ENCODE results near the gene UPF3A.
"Not testable (repeated sequence)": the region's sequence is repeated elsewhere in the genome, so short reads cannot be mapped to it uniquely, and the experiment has no call there.

DNA sequence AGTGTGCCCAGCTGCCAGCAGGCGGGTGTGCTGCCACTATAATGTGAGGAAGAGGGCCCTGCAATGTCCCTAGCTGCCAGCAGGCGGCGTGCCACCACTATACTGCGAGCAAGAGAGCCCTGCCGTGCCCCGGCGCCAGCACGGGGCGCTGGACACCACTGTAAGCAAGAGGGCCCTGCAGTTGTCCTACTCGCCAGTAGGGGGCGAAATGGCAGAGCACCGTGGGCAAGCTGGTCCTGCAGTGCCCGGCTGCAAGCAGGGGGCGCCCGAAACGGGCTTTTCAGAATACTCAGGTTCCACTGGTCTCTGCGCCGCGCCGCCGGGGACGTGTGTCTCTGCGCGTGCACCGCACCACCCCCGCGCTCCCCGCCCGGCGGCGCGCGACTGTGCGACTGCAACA lies 71.4 kb downstream of the UPF3A start:
- TF ChIP-seq, protein P1, sequence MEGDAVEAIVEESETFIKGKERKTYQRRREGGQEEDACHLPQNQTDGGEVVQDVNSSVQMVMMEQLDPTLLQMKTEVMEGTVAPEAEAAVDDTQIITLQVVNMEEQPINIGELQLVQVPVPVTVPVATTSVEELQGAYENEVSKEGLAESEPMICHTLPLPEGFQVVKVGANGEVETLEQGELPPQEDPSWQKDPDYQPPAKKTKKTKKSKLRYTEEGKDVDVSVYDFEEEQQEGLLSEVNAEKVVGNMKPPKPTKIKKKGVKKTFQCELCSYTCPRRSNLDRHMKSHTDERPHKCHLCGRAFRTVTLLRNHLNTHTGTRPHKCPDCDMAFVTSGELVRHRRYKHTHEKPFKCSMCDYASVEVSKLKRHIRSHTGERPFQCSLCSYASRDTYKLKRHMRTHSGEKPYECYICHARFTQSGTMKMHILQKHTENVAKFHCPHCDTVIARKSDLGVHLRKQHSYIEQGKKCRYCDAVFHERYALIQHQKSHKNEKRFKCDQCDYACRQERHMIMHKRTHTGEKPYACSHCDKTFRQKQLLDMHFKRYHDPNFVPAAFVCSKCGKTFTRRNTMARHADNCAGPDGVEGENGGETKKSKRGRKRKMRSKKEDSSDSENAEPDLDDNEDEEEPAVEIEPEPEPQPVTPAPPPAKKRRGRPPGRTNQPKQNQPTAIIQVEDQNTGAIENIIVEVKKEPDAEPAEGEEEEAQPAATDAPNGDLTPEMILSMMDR (IDR thresholded peaks at IDR 0.05; ENCODE audit: low read length), result peak; percentile 75
- not testable (repeated sequence) for TF ChIP-seq EZH2 (IDR thresholded peaks at IDR 0.05; ENCODE audit: borderline replicate concordance, low read length)

All from OCI-LY1 (cell line).